OCI-LY1 (cell line): Measurements from ENCODE around the gene RBM43.

Experiments used
- H2AFZ ChIP-seq: fragments of 200-600 bp; sonication (generic), shearing (Covaris generic); 2 replicates; pipeline ENCODE4 v1.6.0; 2014; ENCODE audit warnings: antibody characterized with exemption, mild to moderate bottlenecking, low read length
- H3F3A ChIP-seq: fragments of 200-600 bp; sonication (generic), shearing (Covaris generic); 2 replicates; pipeline ENCODE4 v1.6.0; 2014; ENCODE audit warnings: mild to moderate bottlenecking, antibody characterized with exemption, low read length, moderate library complexity; ENCODE audit not compliant: insufficient read depth
- H3K27ac ChIP-seq: fragments of 200-600 bp; sonication (generic); 2 replicates; pipeline ENCODE4 v1.5.1; 2014; ENCODE audit warnings: low read length, mixed run types, mild to moderate bottlenecking, low read depth; ENCODE audit not compliant: poor library complexity, severe bottlenecking
- H3K27me3 ChIP-seq: fragments of 200-600 bp; sonication (generic); 2 replicates; pipeline ENCODE4 v1.6.0; 2014; ENCODE audit warnings: antibody characterized with exemption, mild to moderate bottlenecking, low read length, moderate library complexity; ENCODE audit not compliant: insufficient read depth
- H3K36me3 ChIP-seq: fragments of 200-600 bp; sonication (generic); 2 replicates; pipeline ENCODE4 v1.6.1; 2014; ENCODE audit warnings: mild to moderate bottlenecking, antibody characterized with exemption, low read length, moderate library complexity, mixed read lengths; ENCODE audit not compliant: insufficient read depth
- H3K4me1 ChIP-seq: fragments of 200-600 bp; sonication (generic); 2 replicates; pipeline ENCODE4 v1.5.1; 2014; ENCODE audit warnings: mild to moderate bottlenecking, low read length, moderate library complexity; ENCODE audit not compliant: insufficient read depth, severe bottlenecking
- H3K4me2 ChIP-seq: fragments of 200-600 bp; sonication (generic), shearing (Covaris generic); 2 replicates; pipeline ENCODE4 v1.6.1; 2014; ENCODE audit warnings: low read length
- H3K4me3 ChIP-seq: fragments of 200-600 bp; sonication (generic); 2 replicates; pipeline ENCODE4 v1.5.1; 2014; ENCODE audit warnings: low read length, low read depth, mild to moderate bottlenecking, mixed read lengths; ENCODE audit not compliant: poor library complexity, severe bottlenecking
- H3K79me2 ChIP-seq: fragments of 200-600 bp; shearing (Covaris generic); 2 replicates; pipeline ENCODE4 v1.6.1; 2016; ENCODE audit warnings: mixed run types, low read length, mixed read lengths; ENCODE audit not compliant: insufficient read depth
- H3K9ac ChIP-seq: fragments of 200-600 bp; sonication (generic), shearing (Covaris generic); 2 replicates; pipeline ENCODE4 v1.6.1; 2014; ENCODE audit warnings: mild to moderate bottlenecking, low read length, mixed read lengths
- H3K9me2 ChIP-seq: fragments of 200-600 bp; sonication (generic), shearing (Covaris generic); 2 replicates; pipeline ENCODE4 v1.6.1; 2014; ENCODE audit warnings: low read depth, mild to moderate bottlenecking, low read length, mixed read lengths
- H3K9me3 ChIP-seq: fragments of 200-600 bp; shearing (Covaris generic); 2 replicates; pipeline ENCODE4 v1.6.1; 2014; ENCODE audit warnings: low read length, mixed read lengths
- H4K20me1 ChIP-seq: fragments of 200-600 bp; sonication (generic), shearing (Covaris generic); 2 replicates; pipeline ENCODE4 v1.6.0; 2016; ENCODE audit warnings: mild to moderate bottlenecking, low read length; ENCODE audit not compliant: insufficient read depth
- EZH2 ChIP-seq: fragments of 200-600 bp; sonication (generic), shearing (Covaris generic); IDR thresholded peaks from 2 replicates; pipeline ENCODE4 v1.8.0; 2017; ENCODE audit warnings: borderline replicate concordance, mixed run types, mild to moderate bottlenecking, antibody characterized with exemption, low read length, moderate library complexity, mixed read lengths
- TF ChIP-seq, protein P1 (sequence below): fragments of 200-600 bp; sonication (generic), shearing (Covaris generic); IDR thresholded peaks from 2 replicates; pipeline ENCODE4 v1.5.1; 2017; ENCODE audit warnings: mild to moderate bottlenecking, antibody characterized with exemption, low read length, moderate library complexity, mixed read lengths

The RBM43 gene

DNA sequence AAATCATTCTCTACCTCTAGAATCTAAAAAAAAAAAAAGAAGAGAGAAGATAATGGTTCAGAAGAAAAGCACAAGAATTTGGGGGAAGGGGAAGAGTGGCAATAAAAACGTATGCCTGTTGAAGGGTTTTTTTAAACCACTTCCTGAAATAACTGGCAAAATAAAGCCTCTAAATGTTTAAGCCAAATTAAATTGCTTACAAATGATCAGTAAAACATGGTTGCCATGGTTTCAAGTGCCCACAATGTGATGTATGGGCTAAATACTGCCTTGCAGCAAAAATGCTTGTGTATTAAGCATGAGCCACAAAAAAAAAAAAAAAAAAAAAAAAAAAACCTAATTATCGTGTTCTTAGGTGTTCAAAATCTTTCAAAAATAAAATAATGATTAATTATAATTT, 60.8 kb downstream of the RBM43 start:
- Histone ChIP-seq H3K4me2 (no peak overlapping the region), H3K4me1 (no peaks in the 10 kb centered on the region), H3K27me3 (no peaks in the 10 kb centered on the region), H3K9ac (no peak overlapping the region), H3K36me3 (no peaks in the 10 kb centered on the region), H3K9me3 (no peaks in the 10 kb centered on the region), H3K27ac (no peak overlapping the region), H3K4me3 (no peak overlapping the region), H4K20me1 (no peaks in the 10 kb centered on the region), H3F3A (no peaks in the 10 kb centered on the region), H2AFZ (no peak overlapping the region), H3K9me2 (no peaks in the 10 kb centered on the region), H3K79me2 (no peaks in the 10 kb centered on the region)
- TF ChIP-seq, protein P1, sequence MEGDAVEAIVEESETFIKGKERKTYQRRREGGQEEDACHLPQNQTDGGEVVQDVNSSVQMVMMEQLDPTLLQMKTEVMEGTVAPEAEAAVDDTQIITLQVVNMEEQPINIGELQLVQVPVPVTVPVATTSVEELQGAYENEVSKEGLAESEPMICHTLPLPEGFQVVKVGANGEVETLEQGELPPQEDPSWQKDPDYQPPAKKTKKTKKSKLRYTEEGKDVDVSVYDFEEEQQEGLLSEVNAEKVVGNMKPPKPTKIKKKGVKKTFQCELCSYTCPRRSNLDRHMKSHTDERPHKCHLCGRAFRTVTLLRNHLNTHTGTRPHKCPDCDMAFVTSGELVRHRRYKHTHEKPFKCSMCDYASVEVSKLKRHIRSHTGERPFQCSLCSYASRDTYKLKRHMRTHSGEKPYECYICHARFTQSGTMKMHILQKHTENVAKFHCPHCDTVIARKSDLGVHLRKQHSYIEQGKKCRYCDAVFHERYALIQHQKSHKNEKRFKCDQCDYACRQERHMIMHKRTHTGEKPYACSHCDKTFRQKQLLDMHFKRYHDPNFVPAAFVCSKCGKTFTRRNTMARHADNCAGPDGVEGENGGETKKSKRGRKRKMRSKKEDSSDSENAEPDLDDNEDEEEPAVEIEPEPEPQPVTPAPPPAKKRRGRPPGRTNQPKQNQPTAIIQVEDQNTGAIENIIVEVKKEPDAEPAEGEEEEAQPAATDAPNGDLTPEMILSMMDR: no peak
- no peak for TF ChIP-seq EZH2

DNA sequence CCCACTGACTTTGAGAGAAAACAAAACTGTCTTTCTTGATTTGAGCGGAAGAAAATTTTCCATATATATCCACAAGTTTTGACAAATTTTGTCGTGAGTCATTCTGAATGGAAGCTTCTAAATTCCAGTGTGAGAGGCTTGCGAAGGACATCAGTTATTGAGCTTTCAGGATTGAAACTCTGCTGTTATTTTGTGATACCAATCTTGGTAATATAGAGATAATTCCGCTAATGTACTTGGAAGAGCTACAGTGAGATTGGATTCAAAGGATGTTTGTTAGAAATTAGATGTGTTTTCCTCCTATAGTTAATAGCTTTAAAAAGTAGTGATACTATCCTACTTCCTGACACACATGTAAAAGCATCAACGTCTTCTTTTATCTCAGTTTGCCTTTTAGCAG, 61.4 kb downstream of the RBM43 start:
- Histone ChIP-seq H3K9me3 (no peaks in the 10 kb centered on the region), H3F3A (no peaks in the 10 kb centered on the region), H3K79me2 (no peaks in the 10 kb centered on the region), H3K4me1 (no peaks in the 10 kb centered on the region), H3K4me2 (no peak overlapping the region), H4K20me1 (no peaks in the 10 kb centered on the region), H3K9ac (no peak overlapping the region), H3K36me3 (no peaks in the 10 kb centered on the region), H3K9me2 (no peaks in the 10 kb centered on the region), H3K27ac (no peak overlapping the region), H3K27me3 (no peaks in the 10 kb centered on the region), H2AFZ (no peak overlapping the region), H3K4me3 (no peak overlapping the region)
- TF ChIP-seq, protein P1: no peak
- no peak for TF ChIP-seq EZH2

DNA sequence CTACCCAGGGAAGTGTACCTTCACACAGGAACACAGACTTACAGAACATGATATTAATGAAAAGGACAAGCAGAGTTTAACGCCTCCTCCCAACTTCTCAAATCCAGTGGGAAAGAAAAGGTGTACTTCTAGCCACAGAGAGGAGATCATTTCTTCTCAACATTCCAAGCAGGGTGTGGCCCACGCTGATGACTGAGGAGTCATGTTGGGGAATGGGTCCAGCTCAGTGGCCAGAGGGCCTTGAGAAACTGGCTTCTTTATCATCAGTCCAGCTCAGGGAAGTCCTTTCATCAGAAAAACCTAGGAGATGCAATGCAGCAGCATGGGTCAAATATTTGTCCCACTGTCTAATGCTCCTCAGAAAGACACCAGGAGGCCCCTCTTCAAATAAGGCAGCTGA, 63.0 kb downstream of the RBM43 start:
- Histone ChIP-seq H4K20me1 (no peaks in the 10 kb centered on the region), H3K4me3 (no peak overlapping the region), H3K27ac (no peak overlapping the region), H3K4me1 (no peaks in the 10 kb centered on the region), H3F3A (no peaks in the 10 kb centered on the region), H3K27me3 (no peaks in the 10 kb centered on the region), H2AFZ (no peak overlapping the region), H3K4me2 (no peak overlapping the region), H3K9ac (no peak overlapping the region), H3K36me3 (no peaks in the 10 kb centered on the region), H3K79me2 (no peaks in the 10 kb centered on the region), H3K9me3 (no peaks in the 10 kb centered on the region), H3K9me2 (no peaks in the 10 kb centered on the region)
- TF ChIP-seq EZH2: no peak
- TF ChIP-seq, protein P1: no peak
